HG03457 (cell line): ENCODE data around the gene CDKN3.
"Not testable (repeated sequence)": the region's sequence is repeated elsewhere in the genome, so short reads cannot be mapped to it uniquely, and the experiment has no call there.

ENCODE experiments used
- ATAC-seq: cut with Tn5 transposase; IDR thresholded peaks from one replicate; pipeline ENCODE4 v1.9.1; 2021; ENCODE audit warnings: moderate number of reproducible peaks; ENCODE audit not compliant: unreplicated experiment

Gene CDKN3

GRCh38 chr14:54369343-54369742 lies 27.5 kb upstream of the CDKN3 start:
- ATAC-seq = no peak

- ATAC-seq = no peak
Observed at GRCh38 chr14:54370323-54371198, 26.2 kb upstream of the CDKN3 start.

GRCh38 chr14:54374117-54374884 lies 22.5 kb upstream of the CDKN3 start:
- no peak for ATAC-seq

GRCh38 chr14:54377501-54377900 lies 19.3 kb upstream of the CDKN3 start:
- ATAC-seq = no peak

GRCh38 chr14:54378893-54379292 lies 17.9 kb upstream of the CDKN3 start:
- not testable (repeated sequence) for ATAC-seq

GRCh38 chr14:54380558-54380957 lies 16.2 kb upstream of the CDKN3 start:
- ATAC-seq = not testable (repeated sequence)

GRCh38 chr14:54381821-54382220 lies 15.0 kb upstream of the CDKN3 start:
- no peak for ATAC-seq

- no peak for ATAC-seq
Observed at GRCh38 chr14:54383835-54384234, 13.0 kb upstream of the CDKN3 start.

GRCh38 chr14:54385556-54385955 lies 11.3 kb upstream of the CDKN3 start:
- no peak for ATAC-seq

- ATAC-seq = no peak
Observed at GRCh38 chr14:54387328-54387727, 9.5 kb upstream of the CDKN3 start.

- ATAC-seq = no peak
Observed at GRCh38 chr14:54392131-54392859, 4.5 kb upstream of the CDKN3 start.

GRCh38 chr14:54392986-54393884 lies 3.6 kb upstream of the CDKN3 start:
- ATAC-seq = not testable (repeated sequence)

- ATAC-seq = no peak
Observed at GRCh38 chr14:54394596-54394995, 2.2 kb upstream of the CDKN3 start.

GRCh38 chr14:54395284-54395683 lies 1.5 kb upstream of the CDKN3 start:
- no peak for ATAC-seq

- ATAC-seq = no peak
Observed at GRCh38 chr14:54395716-54396115, 1.1 kb upstream of the CDKN3 start.

- no peak for ATAC-seq
Observed at GRCh38 chr14:54396183-54396492, 669 bp upstream of the CDKN3 start.

- ATAC-seq = no peak
Observed at GRCh38 chr14:54399560-54399959, 2.8 kb downstream of the CDKN3 start.

GRCh38 chr14:54403401-54404005 lies 6.7 kb downstream of the CDKN3 start:
- ATAC-seq = not testable (repeated sequence)

- ATAC-seq = no peak
Observed at GRCh38 chr14:54410215-54410614, 13.4 kb downstream of the CDKN3 start.

GRCh38 chr14:54411371-54411770 lies 14.6 kb downstream of the CDKN3 start:
- ATAC-seq = no peak
